Heart left ventricle (tissue), 16 donors: ENCODE data around the gene SLC7A11. TPM values are rescaled to one million over a fixed set of nuclear protein-coding genes. Genes with fewer than 3 reads are reported as not detected.
"Not testable (repeated sequence)": the region's sequence is repeated elsewhere in the genome, so short reads cannot be mapped to it uniquely, and the experiment has no call there.

ENCODE experiments used
- ATAC-seq, 4 donors: fragments of 200-7000 bp; cut with Tn5 transposase; one replicate each; pipeline ENCODE4 v1.9.1; 2020 to 2022; ENCODE audit warnings: moderate library complexity in 4 of 4, mild to moderate bottlenecking in 3 of 4, moderate number of reproducible peaks in 1 of 4
- DNase-seq, 5 donors: peaks; one replicate each; pipeline ENCODE4 v3.0.0-alpha.2; 2020
- H3K27ac ChIP-seq, 12 donors: fragments of 200-600 bp; sonication (generic) in 4 of 12; one replicate each; pipeline versions ENCODE4 v1.5.0 to v1.8.0; 2016 to 2022; ENCODE audit warnings: mild to moderate bottlenecking in 2 of 12
- H3K27me3 ChIP-seq, 9 donors: fragments of 200-600 bp; sonication (generic) in 2 of 9; one replicate each; pipeline versions ENCODE4 v1.5.1 to v1.8.0; 2016 to 2022; ENCODE audit warnings: mild to moderate bottlenecking in 3 of 9
- H3K36me3 ChIP-seq, 9 donors: fragments of 200-600 bp; sonication (generic) in 2 of 9; one replicate each; pipeline versions ENCODE4 v1.5.0 to v1.8.0; 2018 to 2022; ENCODE audit warnings: mild to moderate bottlenecking in 2 of 9
- H3K4me1 ChIP-seq, 12 donors: fragments of 200-600 bp; sonication (generic) in 4 of 12; one replicate each; pipeline versions ENCODE4 v1.5.0 to v1.8.0; 2016 to 2022; ENCODE audit warnings: mild to moderate bottlenecking in 3 of 12
- H3K4me3 ChIP-seq, 12 donors: fragments of 200-600 bp; sonication (generic) in 4 of 12; one replicate each; pipeline versions ENCODE4 v1.5.0 to v1.8.0; 2017 to 2022; ENCODE audit warnings: mild to moderate bottlenecking in 9 of 12, moderate library complexity in 4 of 12
- H3K9me3 ChIP-seq, 12 donors: fragments of 200-600 bp; sonication (generic) in 4 of 12; one replicate each; pipeline versions ENCODE4 v1.5.0 to v1.8.0; 2016 to 2022; ENCODE audit warnings: mild to moderate bottlenecking in 1 of 12
- CTCF ChIP-seq, 12 donors: fragments of 200-600 bp; sonication (generic) in 4 of 12; IDR thresholded peaks; one replicate each; pipeline versions ENCODE4 v1.5.0 to v1.8.0; 2018 to 2022; ENCODE audit warnings: antibody characterized with exemption in 12 of 12, mild to moderate bottlenecking in 5 of 12
- POLR2A ChIP-seq, 2 donors: fragments of 450-650 bp; IDR thresholded peaks; one replicate each; pipeline ENCODE4 v1.6.1; 2017; ENCODE audit warnings: antibody characterized with exemption in 2 of 2, mild to moderate bottlenecking in 2 of 2, moderate library complexity in 2 of 2
- WGBS, 4 donors: extraction: QIAGEN DNeasy Blood & Tissue Kit in 2 of 4; methylation state at CpG; one replicate each; pipeline versions ENCODE4 v1.1.5 to v1.1.7; 2013 to 2018; 5-methylcytosine and 5-hydroxymethylcytosine counted together
- intact Hi-C, 10 donors: fragments of 100-400 bp; cut with DNase I; formaldehyde crosslinking; loops; one replicate each; pipeline versions ENCODE4 v1.11.1 to v1.14.2; 2022
- polyA plus RNA-seq, 2 donors: library from polyadenylated mRNA; stranded (reverse); fragments of 200-250 nt; gene quantifications; one replicate each; pipeline ENCODE4 v1.2.3, GENCODE V29; 2013
- total RNA-seq, 9 donors: library from RNA; depleted of rRNA in 2 of 9; stranded (reverse); fragments of >200 nt in 2 of 9; fragmentation: NEBNext Ultra II Directional in 3 of 9; extraction: Animal tissue kit (Norgen Biotek cat#: 25700) in 3 of 9; gene quantifications; one replicate each; pipeline versions ENCODE4 v1.1.0 to v1.2.4, GENCODE V29; 2016 to 2023
- donor health status: ischemic (EF 13 %, LVEDD 7.1; RV severe dilation, severe dysfunction).
- donor health status: healthy with polysubstance abuse.
- donor health status: DM: no; HTN: yes; CAD: no.
- donor health status: DM: no; HTN: no; CAD: no.
- donor health status: ischemic (EF 25% LVEDD 6.9; RV normal size, moderate dysfunction).
- donor health status: ischemic (EF 25% LVEDD 5.7; RV mildly dilated, moderate dysfunction).
- donor health status: healthy.
- donor health status: DM: yes; HTN: yes; CAD: no.
- donor health status: ischemic (EF 35%, LVEDD 5.7; RV mildly dilated, moderate dysfunction).
- donor health status: nonischemic (EF 11% LVEDD 7.7; RV severe dilation, severe dysfunction).
- donor health status: DM: yes; HTN: yes; CAD: no.
- donor health status: PGD.
- donor health status: ischemic (EF 29% LVEDD 5.4; RV normal size, mild dysfunction).
- donor health status: nonischemic (EF 23%, LVEDD 6.1; RV moderate dilation, normal function).

Gene SLC7A11
- total and polyA plus RNA-seq, 11 donors, result 0.04 to 1.0 (median 0.11) TPM; not detected in 1

DNA sequence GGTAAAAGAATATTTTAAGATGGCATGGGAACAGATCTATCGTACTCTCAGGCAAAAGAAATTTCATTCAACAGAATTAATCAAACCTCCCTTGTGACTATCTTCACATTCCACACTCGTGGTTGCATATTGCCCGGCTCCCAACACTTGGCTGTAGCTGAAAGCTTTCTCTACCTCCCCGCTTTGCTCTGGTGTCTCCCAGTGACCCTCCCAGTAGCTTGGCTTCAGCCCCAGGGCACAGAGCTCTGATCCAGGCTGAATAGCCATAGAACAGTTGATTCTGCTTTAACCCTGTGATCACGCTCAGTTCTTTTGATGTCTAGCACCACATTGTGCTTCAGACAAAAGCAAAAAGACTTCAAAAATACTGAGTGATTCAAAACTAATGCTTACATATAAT, 24.6 kb downstream of the SLC7A11 start:
- no peak overlapping the region for H3K4me3 ChIP-seq
- TF ChIP-seq POLR2A (IDR thresholded peaks at IDR 0.05) (no peak), CTCF (IDR thresholded peaks at IDR 0.05) (no peak)
- no peaks in the 10 kb centered on the region for H3K27me3 ChIP-seq
- H3K4me1 ChIP-seq, result peaks cover 0 to 4% (median 0%) of the 10 kb centered on the region in 12 donors
- peak in 1 of 5 donors; percentile 31 for DNase-seq
- H3K27ac ChIP-seq, result no peak overlapping the region
- peak in 1 of 4 donors; percentile 54 for ATAC-seq
- no peaks in the 10 kb centered on the region for H3K9me3 ChIP-seq
- intact Hi-C loops, result no loop called here
- no peaks in the 10 kb centered on the region for H3K36me3 ChIP-seq
- 58 to 65% (median 61%) methylated on average over 5 of the region's 5 CpGs for WGBS, 4 donors

DNA sequence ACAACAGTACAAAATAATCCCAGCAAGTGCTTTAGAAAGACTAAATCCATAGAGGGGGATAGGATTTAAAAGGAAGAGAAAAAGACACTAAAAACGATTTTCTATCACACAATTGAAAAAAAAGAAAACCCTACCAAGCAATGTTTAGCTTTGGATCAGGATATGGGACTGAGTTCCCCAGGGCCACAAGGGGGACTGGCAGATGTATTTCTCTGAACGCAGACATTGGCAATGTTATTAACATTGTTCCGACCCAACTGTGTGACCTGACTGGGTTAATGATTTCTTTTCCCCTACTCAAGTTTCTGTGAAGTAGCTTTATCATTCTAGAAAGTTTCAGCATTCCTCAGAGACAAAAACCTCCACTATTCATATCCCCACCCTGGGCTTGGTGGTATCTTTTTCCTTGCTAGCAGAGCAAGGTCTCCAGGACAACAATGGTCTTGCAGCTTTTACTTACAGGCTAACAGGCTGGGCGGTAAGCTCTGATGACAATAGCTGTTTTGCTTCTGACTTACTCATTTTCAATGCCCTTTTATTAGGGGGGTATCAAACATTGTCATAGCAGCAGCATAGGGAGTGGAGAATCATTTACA, 25.8 kb downstream of the SLC7A11 start:
- Histone ChIP-seq H3K4me3 (no peak overlapping the region), H3K9me3 (no peaks in the 10 kb centered on the region), H3K36me3 (no peaks in the 10 kb centered on the region), H3K27me3 (no peaks in the 10 kb centered on the region), H3K4me1 (no peaks in the 10 kb centered on the region), H3K27ac (no peak overlapping the region)
- WGBS, 4 donors, result 66 to 74% (median 73%) methylated on average over 4 of the region's 4 CpGs
- DNase-seq, result no peak
- TF ChIP-seq CTCF (IDR thresholded peaks at IDR 0.05) (no peak), POLR2A (IDR thresholded peaks at IDR 0.05) (no peak)
- ATAC-seq, result no peak
- intact Hi-C loops, result no loop called here

DNA sequence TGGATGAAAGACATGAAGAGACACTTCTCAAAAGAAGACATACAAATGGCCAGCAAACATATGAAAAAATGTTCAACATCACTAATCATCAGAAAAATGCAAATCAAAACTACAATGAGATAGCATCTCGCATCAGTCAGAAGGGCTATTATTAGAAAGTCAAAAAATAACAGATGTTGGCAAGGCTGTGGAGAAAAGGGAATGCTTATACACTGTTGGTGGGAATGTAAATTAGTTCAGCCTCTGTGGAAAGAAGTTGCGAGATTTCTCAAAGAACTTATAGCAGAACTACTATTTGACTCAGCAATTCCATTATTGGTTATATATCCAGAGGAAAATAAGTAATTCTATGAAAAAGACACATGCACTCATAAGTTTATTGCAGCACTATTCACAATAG, 31.6 kb downstream of the SLC7A11 start:
- ATAC-seq, H3K36me3 ChIP-seq, DNase-seq, H3K9me3 ChIP-seq, H3K27me3 ChIP-seq, H3K27ac ChIP-seq, H3K4me1 ChIP-seq, H3K4me3 ChIP-seq, intact Hi-C loops: not testable (repeated sequence)
- 35 to 51% (median 39%) methylated on average over 2 of the region's 2 CpGs for WGBS, 4 donors

DNA sequence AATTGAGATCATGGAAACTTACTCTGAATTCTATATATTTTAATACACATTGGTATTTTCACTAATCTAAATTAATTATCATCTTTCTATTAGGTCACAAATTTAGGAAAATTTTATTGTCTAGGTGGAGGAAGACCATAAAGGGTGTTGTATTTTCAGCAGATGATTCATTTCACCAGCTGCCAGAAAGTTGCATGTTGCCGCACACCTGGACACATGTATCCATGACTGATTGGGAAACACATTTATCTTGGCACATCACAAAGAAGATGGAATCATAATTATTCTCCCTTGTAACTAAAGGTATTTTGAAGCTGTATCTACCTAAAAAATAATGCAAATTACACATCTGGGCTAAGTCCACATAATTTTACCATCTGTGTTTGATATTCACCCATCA, 33.1 kb downstream of the SLC7A11 start:
- no peak overlapping the region for H3K27ac ChIP-seq
- 95 to 99% (median 97%) methylated on average over 1 of the region's 1 CpG for WGBS, 4 donors
- intact Hi-C loops, result loop anchor here in 1 of 10 donors (10.0 kb wide), 1 partner anchor 186 kb away; no protein-coding TSS in a partner anchor
- H3K9me3 ChIP-seq, result no peaks in the 10 kb centered on the region
- no peak for DNase-seq
- no peak for ATAC-seq
- H3K36me3 ChIP-seq, result no peaks in the 10 kb centered on the region
- no peak overlapping the region for H3K4me3 ChIP-seq
- no peak for TF ChIP-seq POLR2A (IDR thresholded peaks at IDR 0.05)
- TF ChIP-seq CTCF (IDR thresholded peaks at IDR 0.05), result no peak
- no peaks in the 10 kb centered on the region for H3K27me3 ChIP-seq
- H3K4me1 ChIP-seq, result no peaks in the 10 kb centered on the region
